K562 treated with DMSO at 1 percent for 12 hours (cell line): Measurements from ENCODE around the gene UFL1. TPM values are rescaled to one million over a fixed set of nuclear protein-coding genes. Genes with fewer than 3 reads are reported as not detected.

ENCODE experiments used
- total RNA-seq: library from RNA; unstranded; fragments of 300-600 nt; gene quantifications from 2 replicates; pipeline ENCODE4 v1.2.3, GENCODE V29; 2022; ENCODE audit not compliant: insufficient read depth

Gene UFL1
- 4.9 and 22.4 TPM in 2 replicates for total RNA-seq

DNA sequence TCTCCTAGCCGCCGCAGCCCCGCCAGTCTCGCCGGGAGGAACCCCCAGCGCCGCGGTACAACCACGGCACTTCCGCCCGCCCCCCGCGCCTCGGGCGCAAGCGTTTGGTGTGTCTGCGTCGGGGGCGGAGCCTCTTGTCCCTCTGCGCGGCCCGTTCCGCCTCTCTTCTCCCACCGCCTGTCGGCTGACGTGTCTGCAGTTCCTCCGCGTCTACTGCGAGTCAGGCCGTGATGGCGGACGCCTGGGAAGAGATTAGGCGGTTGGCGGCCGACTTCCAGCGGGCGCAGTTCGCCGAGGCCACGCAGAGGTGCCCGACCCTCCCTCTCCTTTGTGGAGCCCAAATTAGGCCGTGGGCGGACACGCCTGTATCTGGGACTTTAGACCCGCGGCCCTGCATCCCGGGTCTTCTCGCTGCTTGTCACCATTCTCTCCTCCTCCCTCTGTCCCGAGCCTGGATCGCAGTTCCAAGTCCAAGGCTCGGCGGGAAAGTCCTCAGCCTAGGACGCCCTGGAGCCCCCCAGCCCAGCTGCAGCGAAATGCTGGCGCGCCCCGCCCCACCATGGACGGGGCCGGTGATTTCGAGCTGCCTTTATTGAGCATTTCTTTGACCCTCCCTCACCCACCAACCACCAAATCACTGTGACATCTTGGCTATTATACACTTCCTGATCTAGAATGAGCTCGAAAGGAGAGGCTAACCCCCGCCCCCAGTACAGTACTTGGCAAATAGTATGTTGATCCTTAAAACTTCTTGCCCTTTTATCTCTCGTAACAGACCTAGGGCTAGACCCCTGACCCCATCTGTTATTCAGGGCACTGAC lies at the start of gene UFL1:
Gene UFL1, plus strand, starts transcription at position 163 of the 821 bp plus-strand sequence. Its CDS starts 68 bp downstream, at position 231.

DNA sequence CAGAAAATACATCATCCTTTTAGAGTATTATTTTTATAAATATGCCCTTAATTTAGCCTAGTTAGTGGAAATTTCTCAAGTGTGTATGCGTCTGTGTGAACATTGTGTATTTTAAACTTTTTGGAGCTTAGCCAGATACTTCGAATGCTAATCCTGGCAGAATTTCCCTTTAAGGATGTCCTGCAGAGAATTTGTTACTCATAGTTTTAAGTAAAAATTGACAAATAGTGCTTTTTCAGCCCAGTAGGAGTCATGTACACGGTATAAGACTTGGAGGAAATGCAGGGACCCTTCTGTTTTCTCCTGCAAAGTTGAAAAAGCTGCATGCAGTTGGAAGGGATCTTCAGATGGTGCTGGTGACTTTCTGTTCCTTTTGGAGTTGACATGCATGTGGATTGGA lies 41.3 kb downstream of the UFL1 start, which contains the start of gene FHL5:
Gene FHL5, plus strand, starts transcription at position 243 of the 400 bp plus-strand sequence. CDS start 40,486 bp downstream, outside the sequence.

Other genes starting within 250 kb of the UFL1 start
- gene FHL5, start 41.3 kb downstream of the UFL1 start, total RNA-seq: not detected in 2 replicates